ENCODE data around the gene WWOX. TPM values are rescaled to one million over a fixed set of nuclear protein-coding genes. Genes with fewer than 3 reads are reported as not detected.

Gene WWOX
- total RNA-seq, 3 donors from 2014 or later (not counting 1 experiment from before 2014, with no cell fraction given) = 21.0 to 29.8 (median 27.0) TPM

DNA sequence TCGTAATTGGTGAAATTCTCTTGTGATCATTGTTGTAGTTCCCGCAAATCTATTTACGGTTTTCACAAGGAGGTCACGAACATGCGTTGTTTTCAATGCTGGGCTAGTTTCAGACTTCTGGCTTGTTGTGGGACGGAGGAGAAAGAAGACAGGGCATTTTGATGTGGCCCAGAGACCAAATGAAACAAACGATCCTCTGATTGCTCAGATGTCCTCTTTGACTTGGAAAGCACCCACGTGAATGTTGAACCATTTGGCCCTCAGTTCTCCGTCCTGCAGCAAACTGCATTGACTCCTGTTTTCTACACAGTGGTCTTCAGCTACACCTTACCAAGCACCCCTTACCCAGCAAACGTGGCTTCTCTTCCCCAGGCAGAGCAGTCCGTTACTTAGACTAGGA, 391.0 kb downstream of the WWOX start:
- no peak for ATAC-seq
- H3K36me3 Mint-ChIP-seq = no peaks in the 10 kb centered on the region
- no peaks in the 10 kb centered on the region for H3K9me3 Mint-ChIP-seq
- TF ChIP-seq, protein P1, sequence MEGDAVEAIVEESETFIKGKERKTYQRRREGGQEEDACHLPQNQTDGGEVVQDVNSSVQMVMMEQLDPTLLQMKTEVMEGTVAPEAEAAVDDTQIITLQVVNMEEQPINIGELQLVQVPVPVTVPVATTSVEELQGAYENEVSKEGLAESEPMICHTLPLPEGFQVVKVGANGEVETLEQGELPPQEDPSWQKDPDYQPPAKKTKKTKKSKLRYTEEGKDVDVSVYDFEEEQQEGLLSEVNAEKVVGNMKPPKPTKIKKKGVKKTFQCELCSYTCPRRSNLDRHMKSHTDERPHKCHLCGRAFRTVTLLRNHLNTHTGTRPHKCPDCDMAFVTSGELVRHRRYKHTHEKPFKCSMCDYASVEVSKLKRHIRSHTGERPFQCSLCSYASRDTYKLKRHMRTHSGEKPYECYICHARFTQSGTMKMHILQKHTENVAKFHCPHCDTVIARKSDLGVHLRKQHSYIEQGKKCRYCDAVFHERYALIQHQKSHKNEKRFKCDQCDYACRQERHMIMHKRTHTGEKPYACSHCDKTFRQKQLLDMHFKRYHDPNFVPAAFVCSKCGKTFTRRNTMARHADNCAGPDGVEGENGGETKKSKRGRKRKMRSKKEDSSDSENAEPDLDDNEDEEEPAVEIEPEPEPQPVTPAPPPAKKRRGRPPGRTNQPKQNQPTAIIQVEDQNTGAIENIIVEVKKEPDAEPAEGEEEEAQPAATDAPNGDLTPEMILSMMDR (IDR thresholded peaks at IDR 0.05) = no peak
- Histone ChIP-seq H3K9me3 (ENCODE audit: control insufficient read depth, insufficient read depth, low read length) (no peaks in the 10 kb centered on the region), H3K27me3 (ENCODE audit: control insufficient read depth, insufficient read depth, low read length) (no peaks in the 10 kb centered on the region), H3K4me3 (ENCODE audit: low read length) (no peak overlapping the region), H3K4me1 (ENCODE audit: control insufficient read depth, insufficient read depth, low read length) (no peaks in the 10 kb centered on the region), H3K36me3 (ENCODE audit: control insufficient read depth, insufficient read depth, low read length) (no peaks in the 10 kb centered on the region), H3K27ac (ENCODE audit: low read length) (no peak overlapping the region)
- DNase-seq = no peak
- no peak overlapping the region for H3K4me3 Mint-ChIP-seq
- no peak overlapping the region for H3K27ac Mint-ChIP-seq
- WGBS (ENCODE audit: insufficient coverage) = 90% methylated on average over 11 of the region's 11 CpGs
- intact Hi-C loops (cut with micrococcal nuclease) = no loop called here
- H3K27me3 Mint-ChIP-seq (ENCODE audit: low read depth in 2 of 2) = no peaks in the 10 kb centered on the region
- H3K4me1 Mint-ChIP-seq = peaks cover 5 to 6% of the 10 kb centered on the region in 2 donors

DNA sequence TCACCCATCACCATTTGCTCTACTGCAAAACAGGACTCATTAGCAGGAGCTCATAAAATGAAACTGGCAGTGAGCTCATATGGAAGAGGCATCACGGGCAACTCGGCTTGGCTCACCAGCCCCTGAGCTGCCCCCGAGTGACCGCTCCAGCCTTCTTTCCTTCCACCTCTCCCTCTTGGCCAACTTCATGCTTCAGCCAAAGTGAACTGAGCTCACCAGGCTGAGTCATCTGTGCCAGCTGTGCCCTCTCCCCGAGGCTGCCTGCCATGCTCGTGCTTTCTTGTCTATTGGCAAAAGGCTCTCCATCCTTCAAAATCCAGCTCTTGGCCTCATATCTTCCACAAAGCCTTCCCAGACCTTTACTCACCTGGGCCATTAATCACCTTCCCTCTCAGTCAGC, 391.4 kb downstream of the WWOX start:
- Histone ChIP-seq H3K36me3 (ENCODE audit: control insufficient read depth, insufficient read depth, low read length) (no peaks in the 10 kb centered on the region), H3K27me3 (ENCODE audit: control insufficient read depth, insufficient read depth, low read length) (no peaks in the 10 kb centered on the region), H3K9me3 (ENCODE audit: control insufficient read depth, insufficient read depth, low read length) (no peaks in the 10 kb centered on the region), H3K4me3 (ENCODE audit: low read length) (no peak overlapping the region), H3K27ac (ENCODE audit: low read length) (no peak overlapping the region), H3K4me1 (ENCODE audit: control insufficient read depth, insufficient read depth, low read length) (no peaks in the 10 kb centered on the region)
- H3K4me3 Mint-ChIP-seq = no peak overlapping the region
- TF ChIP-seq, protein P1 (IDR thresholded peaks at IDR 0.05) = no peak
- H3K4me1 Mint-ChIP-seq = peaks cover 5 to 6% of the 10 kb centered on the region in 2 donors
- no peak overlapping the region for H3K27ac Mint-ChIP-seq
- intact Hi-C loops (cut with micrococcal nuclease) = no loop called here
- DNase-seq (no peak), ATAC-seq (no peak)
- WGBS (ENCODE audit: insufficient coverage) = 94% methylated on average over 6 of the region's 6 CpGs
- no peaks in the 10 kb centered on the region for H3K27me3 Mint-ChIP-seq (ENCODE audit: low read depth in 2 of 2)
- no peaks in the 10 kb centered on the region for H3K9me3 Mint-ChIP-seq
- H3K36me3 Mint-ChIP-seq = no peaks in the 10 kb centered on the region

DNA sequence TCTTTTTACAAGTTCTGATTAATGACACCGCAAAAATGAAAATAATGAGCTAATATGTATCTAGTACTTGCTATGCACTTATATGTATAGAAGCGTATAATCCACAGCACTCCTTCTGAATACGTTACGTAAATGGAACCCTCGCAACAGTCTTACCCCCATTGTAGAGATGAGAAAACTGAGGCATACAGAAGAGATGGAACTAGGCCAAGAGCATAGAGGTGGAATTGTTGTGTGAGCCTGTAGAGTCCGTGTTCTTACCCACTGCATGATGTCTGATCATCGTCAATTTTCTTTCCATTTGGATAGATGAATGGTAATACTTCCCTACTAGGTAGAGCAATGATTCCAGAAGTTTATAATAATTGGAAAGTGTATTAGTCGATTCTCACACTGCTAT, 394.1 kb downstream of the WWOX start:
- WGBS (ENCODE audit: insufficient coverage) = 97% methylated on average over 8 of the region's 8 CpGs
- intact Hi-C loops (cut with micrococcal nuclease) = no loop called here
- DNase-seq = no peak
- no peaks in the 10 kb centered on the region for H3K4me1 ChIP-seq (ENCODE audit: control insufficient read depth, insufficient read depth, low read length)
- Mint-ChIP-seq H3K36me3 (no peaks in the 10 kb centered on the region), H3K27ac (no peak overlapping the region), H3K9me3 (no peaks in the 10 kb centered on the region), H3K27me3 (ENCODE audit: low read depth in 2 of 2) (no peaks in the 10 kb centered on the region), H3K4me1 (peaks cover 5 to 6% of the 10 kb centered on the region in 2 donors), H3K4me3 (no peak overlapping the region)
- H3K4me3 ChIP-seq (ENCODE audit: low read length) = no peak overlapping the region
- TF ChIP-seq, protein P1 (IDR thresholded peaks at IDR 0.05) = no peak
- H3K9me3 ChIP-seq (ENCODE audit: control insufficient read depth, insufficient read depth, low read length) = no peaks in the 10 kb centered on the region
- no peaks in the 10 kb centered on the region for H3K27me3 ChIP-seq (ENCODE audit: control insufficient read depth, insufficient read depth, low read length)
- no peak for ATAC-seq
- no peaks in the 10 kb centered on the region for H3K36me3 ChIP-seq (ENCODE audit: control insufficient read depth, insufficient read depth, low read length)
- no peak overlapping the region for H3K27ac ChIP-seq (ENCODE audit: low read length)

DNA sequence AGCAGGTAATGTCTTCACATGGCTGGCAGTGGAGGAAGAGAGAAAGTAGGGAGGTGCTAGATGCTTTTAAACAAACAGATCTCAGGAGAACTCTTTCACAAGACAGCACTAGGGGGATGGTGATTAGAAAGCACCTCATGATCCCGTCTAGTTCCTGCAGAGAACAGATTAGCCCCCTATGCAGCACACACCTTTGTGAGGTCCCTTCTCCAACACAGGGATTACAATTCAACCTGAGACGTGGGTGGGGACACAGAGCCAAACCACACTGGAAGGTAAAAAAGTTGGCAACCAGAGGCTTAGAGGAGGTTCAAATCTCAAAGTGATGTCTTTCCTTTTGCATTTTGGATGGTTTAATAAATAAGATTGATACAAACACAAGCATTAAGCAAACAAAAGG, 394.7 kb downstream of the WWOX start:
- Histone ChIP-seq H3K9me3 (ENCODE audit: control insufficient read depth, insufficient read depth, low read length) (no peaks in the 10 kb centered on the region), H3K27ac (ENCODE audit: low read length) (no peak overlapping the region), H3K4me1 (ENCODE audit: control insufficient read depth, insufficient read depth, low read length) (no peaks in the 10 kb centered on the region), H3K27me3 (ENCODE audit: control insufficient read depth, insufficient read depth, low read length) (no peaks in the 10 kb centered on the region), H3K4me3 (ENCODE audit: low read length) (no peak overlapping the region), H3K36me3 (ENCODE audit: control insufficient read depth, insufficient read depth, low read length) (no peaks in the 10 kb centered on the region)
- ATAC-seq = no peak
- Mint-ChIP-seq H3K27me3 (ENCODE audit: low read depth in 2 of 2) (no peaks in the 10 kb centered on the region), H3K4me3 (no peak overlapping the region), H3K9me3 (no peaks in the 10 kb centered on the region), H3K27ac (no peak overlapping the region), H3K4me1 (peaks cover 5 to 6% of the 10 kb centered on the region in 2 donors), H3K36me3 (no peaks in the 10 kb centered on the region)
- intact Hi-C loops (cut with micrococcal nuclease) = no loop called here
- 78% methylated on average over 1 of the region's 2 CpGs for WGBS (ENCODE audit: insufficient coverage)
- DNase-seq = no peak
- TF ChIP-seq, protein P1 (IDR thresholded peaks at IDR 0.05) = no peak

All from natural killer cell (primary cell).